ENCODE data around the gene DLX6.

DNA sequence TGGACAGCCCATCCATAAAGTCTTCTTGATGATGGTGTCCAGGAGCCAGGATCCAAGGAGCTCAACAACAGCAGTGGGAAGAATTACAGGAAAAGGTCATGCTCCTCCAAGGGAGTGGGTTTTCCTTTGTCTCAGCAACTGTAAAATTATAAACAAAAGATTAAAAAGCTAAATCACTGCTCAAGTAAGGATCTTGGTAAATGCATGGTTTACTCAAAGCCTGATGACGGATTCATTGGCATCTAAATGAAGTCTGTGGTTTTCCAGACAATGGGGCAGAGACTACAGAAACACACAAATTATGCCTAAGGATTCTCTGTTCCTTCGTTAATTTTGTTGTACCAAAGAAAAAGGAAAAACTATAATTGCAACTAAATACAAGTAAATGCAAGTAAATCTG lies 36.4 kb upstream of the DLX6 start:
- TF ChIP-seq, protein P1, sequence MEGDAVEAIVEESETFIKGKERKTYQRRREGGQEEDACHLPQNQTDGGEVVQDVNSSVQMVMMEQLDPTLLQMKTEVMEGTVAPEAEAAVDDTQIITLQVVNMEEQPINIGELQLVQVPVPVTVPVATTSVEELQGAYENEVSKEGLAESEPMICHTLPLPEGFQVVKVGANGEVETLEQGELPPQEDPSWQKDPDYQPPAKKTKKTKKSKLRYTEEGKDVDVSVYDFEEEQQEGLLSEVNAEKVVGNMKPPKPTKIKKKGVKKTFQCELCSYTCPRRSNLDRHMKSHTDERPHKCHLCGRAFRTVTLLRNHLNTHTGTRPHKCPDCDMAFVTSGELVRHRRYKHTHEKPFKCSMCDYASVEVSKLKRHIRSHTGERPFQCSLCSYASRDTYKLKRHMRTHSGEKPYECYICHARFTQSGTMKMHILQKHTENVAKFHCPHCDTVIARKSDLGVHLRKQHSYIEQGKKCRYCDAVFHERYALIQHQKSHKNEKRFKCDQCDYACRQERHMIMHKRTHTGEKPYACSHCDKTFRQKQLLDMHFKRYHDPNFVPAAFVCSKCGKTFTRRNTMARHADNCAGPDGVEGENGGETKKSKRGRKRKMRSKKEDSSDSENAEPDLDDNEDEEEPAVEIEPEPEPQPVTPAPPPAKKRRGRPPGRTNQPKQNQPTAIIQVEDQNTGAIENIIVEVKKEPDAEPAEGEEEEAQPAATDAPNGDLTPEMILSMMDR (IDR thresholded peaks at IDR 0.05): no peak
- no peak for TF ChIP-seq POLR2A (IDR thresholded peaks at IDR 0.05)
